Measurements from ENCODE around the gene UBE3B.

Gene UBE3B

DNA sequence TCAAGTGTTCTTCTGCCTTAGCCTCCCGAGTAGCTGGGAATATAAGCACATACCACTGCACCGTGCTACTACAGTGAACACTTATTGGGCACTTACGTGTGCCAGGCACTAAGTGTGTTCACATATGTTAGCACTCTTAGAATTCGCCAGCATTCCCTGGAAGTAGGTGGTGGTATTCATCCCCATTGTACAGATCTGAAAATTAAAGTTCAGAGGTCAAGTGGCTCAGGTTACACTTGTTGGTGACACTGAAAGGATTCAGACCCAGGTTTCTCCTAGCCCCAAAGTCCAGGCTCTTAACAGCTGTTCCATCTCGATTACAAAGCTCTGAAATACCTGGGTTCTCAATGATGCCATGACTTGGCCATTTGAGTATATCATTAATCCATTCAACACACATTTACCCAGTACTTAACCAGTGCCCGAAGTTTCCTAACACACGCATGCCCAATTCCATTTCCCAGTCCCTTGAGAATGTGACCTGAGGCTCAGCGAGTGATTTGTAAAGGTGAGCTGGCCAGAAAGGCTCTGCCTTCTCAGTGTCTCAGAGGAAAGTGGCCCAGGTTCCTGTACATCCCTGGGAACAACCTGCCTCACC, 101.0 kb downstream of the UBE3B start:
- no peaks in the 10 kb centered on the region for H3F3A ChIP-seq (ENCODE audit: insufficient read depth, low read length)
- H4K20me1 ChIP-seq (ENCODE audit: insufficient read depth, low read length) = no peaks in the 10 kb centered on the region
- H3K4me2 ChIP-seq (ENCODE audit: low read length) = no peak overlapping the region
- H3K9me2 ChIP-seq (ENCODE audit: low read depth, low read length) = no peaks in the 10 kb centered on the region
- no peaks in the 10 kb centered on the region for H3K79me2 ChIP-seq (ENCODE audit: insufficient read depth, low read length)
- H3K4me3 ChIP-seq (ENCODE audit: low read depth, low read length, poor library complexity, severe bottlenecking) = no peak overlapping the region
- no peak overlapping the region for H2AFZ ChIP-seq (ENCODE audit: low read length)
- TF ChIP-seq, protein P1, sequence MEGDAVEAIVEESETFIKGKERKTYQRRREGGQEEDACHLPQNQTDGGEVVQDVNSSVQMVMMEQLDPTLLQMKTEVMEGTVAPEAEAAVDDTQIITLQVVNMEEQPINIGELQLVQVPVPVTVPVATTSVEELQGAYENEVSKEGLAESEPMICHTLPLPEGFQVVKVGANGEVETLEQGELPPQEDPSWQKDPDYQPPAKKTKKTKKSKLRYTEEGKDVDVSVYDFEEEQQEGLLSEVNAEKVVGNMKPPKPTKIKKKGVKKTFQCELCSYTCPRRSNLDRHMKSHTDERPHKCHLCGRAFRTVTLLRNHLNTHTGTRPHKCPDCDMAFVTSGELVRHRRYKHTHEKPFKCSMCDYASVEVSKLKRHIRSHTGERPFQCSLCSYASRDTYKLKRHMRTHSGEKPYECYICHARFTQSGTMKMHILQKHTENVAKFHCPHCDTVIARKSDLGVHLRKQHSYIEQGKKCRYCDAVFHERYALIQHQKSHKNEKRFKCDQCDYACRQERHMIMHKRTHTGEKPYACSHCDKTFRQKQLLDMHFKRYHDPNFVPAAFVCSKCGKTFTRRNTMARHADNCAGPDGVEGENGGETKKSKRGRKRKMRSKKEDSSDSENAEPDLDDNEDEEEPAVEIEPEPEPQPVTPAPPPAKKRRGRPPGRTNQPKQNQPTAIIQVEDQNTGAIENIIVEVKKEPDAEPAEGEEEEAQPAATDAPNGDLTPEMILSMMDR (IDR thresholded peaks at IDR 0.05; ENCODE audit: low read length) = no peak
- TF ChIP-seq EZH2 (IDR thresholded peaks at IDR 0.05; ENCODE audit: borderline replicate concordance, low read length) = no peak
- H3K9ac ChIP-seq (ENCODE audit: low read length) = no peak overlapping the region
- H3K9me3 ChIP-seq (ENCODE audit: low read length) = no peaks in the 10 kb centered on the region
- peaks cover 36% of the 10 kb centered on the region for H3K36me3 ChIP-seq (ENCODE audit: insufficient read depth, low read length)
- no peak overlapping the region for H3K27ac ChIP-seq (ENCODE audit: low read depth, low read length, poor library complexity, severe bottlenecking)
- H3K27me3 ChIP-seq (ENCODE audit: insufficient read depth, low read length) = no peaks in the 10 kb centered on the region
- peaks cover 13% of the 10 kb centered on the region for H3K4me1 ChIP-seq (ENCODE audit: insufficient read depth, low read length, severe bottlenecking)

DNA sequence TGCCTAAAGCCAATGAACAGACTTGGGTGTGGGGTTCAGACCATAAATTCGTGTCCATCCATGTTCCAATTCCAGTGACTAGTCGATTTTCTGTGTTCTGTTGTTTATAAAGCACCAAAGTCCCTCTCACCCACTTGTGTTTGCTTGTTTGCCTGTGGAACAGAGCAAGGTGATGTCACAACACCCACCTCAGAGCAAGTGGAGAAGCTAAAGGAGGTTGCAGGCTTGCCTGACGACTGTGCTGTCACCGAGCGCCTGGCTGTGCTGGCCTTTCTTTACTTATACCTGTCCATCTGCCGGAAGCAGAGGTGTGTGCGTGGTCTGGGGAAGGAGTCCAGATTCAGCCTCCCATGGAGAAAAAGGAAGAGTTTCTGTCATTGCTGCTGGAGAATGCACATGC, 102.2 kb downstream of the UBE3B start:
- Histone ChIP-seq H3K4me3 (ENCODE audit: low read depth, low read length, poor library complexity, severe bottlenecking) (no peak overlapping the region), H4K20me1 (ENCODE audit: insufficient read depth, low read length) (no peaks in the 10 kb centered on the region), H3K9ac (ENCODE audit: low read length) (no peak overlapping the region), H3K79me2 (ENCODE audit: insufficient read depth, low read length) (no peaks in the 10 kb centered on the region), H3K27me3 (ENCODE audit: insufficient read depth, low read length) (no peaks in the 10 kb centered on the region), H3K9me3 (ENCODE audit: low read length) (no peaks in the 10 kb centered on the region), H3K9me2 (ENCODE audit: low read depth, low read length) (no peaks in the 10 kb centered on the region), H3F3A (ENCODE audit: insufficient read depth, low read length) (no peaks in the 10 kb centered on the region), H3K4me1 (ENCODE audit: insufficient read depth, low read length, severe bottlenecking) (peaks cover 6% of the 10 kb centered on the region), H3K36me3 (ENCODE audit: insufficient read depth, low read length) (peaks cover 42% of the 10 kb centered on the region), H2AFZ (ENCODE audit: low read length) (no peak overlapping the region), H3K27ac (ENCODE audit: low read depth, low read length, poor library complexity, severe bottlenecking) (no peak overlapping the region), H3K4me2 (ENCODE audit: low read length) (no peak overlapping the region)
- TF ChIP-seq EZH2 (IDR thresholded peaks at IDR 0.05; ENCODE audit: borderline replicate concordance, low read length) = no peak
- TF ChIP-seq, protein P1 (IDR thresholded peaks at IDR 0.05; ENCODE audit: low read length) = no peak

DNA sequence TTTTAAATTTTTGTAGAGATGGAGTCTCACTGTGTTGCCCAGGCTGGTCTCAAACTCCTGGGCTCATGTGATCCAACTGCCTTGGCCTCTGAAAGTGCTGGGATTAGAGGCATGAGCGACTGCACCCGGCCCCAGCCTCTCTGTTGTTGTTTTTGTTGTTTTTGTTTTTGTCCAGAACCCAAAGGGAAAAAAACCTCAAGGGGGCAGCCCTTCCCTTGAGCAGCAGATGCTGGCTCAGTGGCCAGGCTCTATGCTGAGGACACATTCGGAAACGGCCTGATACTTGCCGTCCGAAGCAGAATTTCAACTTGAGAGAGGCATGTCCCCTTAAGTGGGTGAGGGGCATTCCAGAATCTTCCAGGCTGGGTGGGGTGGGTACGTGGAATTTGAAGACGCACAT, 102.8 kb downstream of the UBE3B start:
- Histone ChIP-seq H3K4me1 (ENCODE audit: insufficient read depth, low read length, severe bottlenecking) (no peaks in the 10 kb centered on the region), H3K27me3 (ENCODE audit: insufficient read depth, low read length) (no peaks in the 10 kb centered on the region), H3K9me2 (ENCODE audit: low read depth, low read length) (no peaks in the 10 kb centered on the region), H3K79me2 (ENCODE audit: insufficient read depth, low read length) (no peaks in the 10 kb centered on the region), H3K36me3 (ENCODE audit: insufficient read depth, low read length) (peaks cover 42% of the 10 kb centered on the region), H3K4me2 (ENCODE audit: low read length) (no peak overlapping the region), H3K9me3 (ENCODE audit: low read length) (no peaks in the 10 kb centered on the region), H3K27ac (ENCODE audit: low read depth, low read length, poor library complexity, severe bottlenecking) (no peak overlapping the region), H3K9ac (ENCODE audit: low read length) (no peak overlapping the region), H2AFZ (ENCODE audit: low read length) (no peak overlapping the region), H3F3A (ENCODE audit: insufficient read depth, low read length) (no peaks in the 10 kb centered on the region), H3K4me3 (ENCODE audit: low read depth, low read length, poor library complexity, severe bottlenecking) (no peak overlapping the region), H4K20me1 (ENCODE audit: insufficient read depth, low read length) (no peaks in the 10 kb centered on the region)
- TF ChIP-seq, protein P1 (IDR thresholded peaks at IDR 0.05; ENCODE audit: low read length) = no peak
- TF ChIP-seq EZH2 (IDR thresholded peaks at IDR 0.05; ENCODE audit: borderline replicate concordance, low read length) = no peak

All from OCI-LY1 (cell line).